Right ventricle myocardium superior (tissue), 1 donor: ENCODE results near the gene HJURP. TPM values are rescaled to one million over a fixed set of nuclear protein-coding genes. Genes with fewer than 3 reads are reported as not detected.

Experiments
- total RNA-seq: library from RNA; stranded (reverse); fragmentation: NEBNext Ultra II Directional; extraction: Animal tissue kit (Norgen Biotek cat#: 25700); gene quantifications from one replicate; pipeline ENCODE4 v1.2.1, GENCODE V29; 2021
- donor health status: DM: no; HTN: yes; CAD: no; lungs with severe emphysema.

The HJURP gene
- total RNA-seq, 1 donor from 2014 or later: 0.40 TPM

Other genes starting within 250 kb of the HJURP start
- not detected for gene UGT1A8, start 236.9 kb downstream of the HJURP start, total RNA-seq
- gene UGT1A10, start 218.1 kb downstream of the HJURP start, total RNA-seq: not detected
- not detected for gene UGT1A9, start 182.6 kb downstream of the HJURP start, total RNA-seq
- not detected for gene UGT1A7, start 172.6 kb downstream of the HJURP start, total RNA-seq
- gene UGT1A6, start 161.6 kb downstream of the HJURP start, total RNA-seq: 0.32 TPM
- gene UGT1A5, start 141.6 kb downstream of the HJURP start, total RNA-seq: not detected
- not detected for gene UGT1A4, start 135.8 kb downstream of the HJURP start, total RNA-seq
- gene UGT1A3, start 125.5 kb downstream of the HJURP start, total RNA-seq: not detected
- gene UGT1A1, start 94.3 kb downstream of the HJURP start, total RNA-seq: not detected
- gene MROH2A, start 76.2 kb downstream of the HJURP start, total RNA-seq: not detected
- not detected for gene TRPM8, start 62.8 kb upstream of the HJURP start, total RNA-seq
- gene SPP2, start 196.2 kb upstream of the HJURP start, total RNA-seq: not detected